Keratinocyte (primary cell): ENCODE measurements around the gene G6PD. TPM values are rescaled to one million over a fixed set of nuclear protein-coding genes. Genes with fewer than 3 reads are reported as not detected.
"Not testable (repeated sequence)": the region's sequence is repeated elsewhere in the genome, so short reads cannot be mapped to it uniquely, and the experiment has no call there.

Experiments used
- DNase-seq: peaks from one replicate; pipeline ENCODE4 v3.0.0-alpha.2; 2011; ENCODE audit warnings: low read depth, missing footprints, low spot score
- FAIRE-seq: peaks from 2 replicates; lab custom pipeline; 2011; peaks lifted over from hg19 to GRCh38; lab: Jason Lieb, UNC
- H2AFZ ChIP-seq: 2 replicates; pipeline ENCODE4 v1.6.0; 2012; ENCODE audit warnings: low read length, control low read depth, inconsistent platforms; ENCODE audit not compliant: control insufficient read depth
- H3K27ac ChIP-seq: 2 replicates; pipeline ENCODE4 v1.5.1; 2011; ENCODE audit warnings: low read length; ENCODE audit not compliant: control insufficient read depth, insufficient read depth
- H3K27me3 ChIP-seq: 3 replicates; pipeline ENCODE4 v1.6.0; 2011; ENCODE audit warnings: low read length; ENCODE audit not compliant: control insufficient read depth, insufficient read depth; ENCODE audit errors: extremely low read depth
- H3K36me3 ChIP-seq, 2 experiments: 2 replicates in 1 of 2; 3 replicates in 1 of 2; pipeline ENCODE4 v1.5.1; 2011; ENCODE audit warnings: low read length in 2 of 2, mild to moderate bottlenecking in 1 of 2; ENCODE audit not compliant: control insufficient read depth in 2 of 2, insufficient read depth in 2 of 2; ENCODE audit errors: extremely low read depth in 1 of 2
- H3K4me1 ChIP-seq: 3 replicates; pipeline ENCODE4 v1.5.1; 2011; ENCODE audit warnings: low read length; ENCODE audit not compliant: control insufficient read depth, insufficient read depth; ENCODE audit errors: extremely low read depth
- H3K4me2 ChIP-seq: 3 replicates; pipeline ENCODE4 v1.6.0; 2011; ENCODE audit warnings: low read depth, low read length; ENCODE audit not compliant: control insufficient read depth, insufficient read depth; ENCODE audit errors: extremely low read depth
- H3K4me3 ChIP-seq, 3 experiments: fragments of 200-600 bp in 1 of 3; sonication (generic) in 1 of 3; 2 replicates in 2 of 3; 3 replicates in 1 of 3; pipeline ENCODE4 v1.5.1; 2011 to 2016; ENCODE audit warnings: low read length in 3 of 3, mild to moderate bottlenecking in 3 of 3, control low read depth in 2 of 3, inconsistent platforms in 1 of 3, low read depth in 1 of 3, mixed read lengths in 1 of 3, mixed run types in 1 of 3, moderate library complexity in 1 of 3; ENCODE audit not compliant: control insufficient read depth in 2 of 3, insufficient read depth in 2 of 3; ENCODE audit errors: extremely low read depth in 1 of 3
- H3K79me2 ChIP-seq: 2 replicates; pipeline ENCODE4 v1.6.0; 2012; ENCODE audit warnings: low read length; ENCODE audit not compliant: control insufficient read depth, insufficient read depth
- H3K9ac ChIP-seq: 3 replicates; pipeline ENCODE4 v1.6.0; 2011; ENCODE audit warnings: low read length; ENCODE audit not compliant: control insufficient read depth, insufficient read depth; ENCODE audit errors: extremely low read depth
- H3K9me1 ChIP-seq: 3 replicates; pipeline ENCODE4 v1.6.0; 2011; ENCODE audit warnings: low read length; ENCODE audit not compliant: control insufficient read depth, insufficient read depth; ENCODE audit errors: extremely low read depth
- H3K9me3 ChIP-seq: 2 replicates; pipeline ENCODE4 v1.5.1; 2012; ENCODE audit warnings: low read depth, low read length; ENCODE audit not compliant: control insufficient read depth
- H4K20me1 ChIP-seq: 3 replicates; pipeline ENCODE4 v1.6.0; 2011; ENCODE audit warnings: low read length; ENCODE audit not compliant: control insufficient read depth, insufficient read depth; ENCODE audit errors: extremely low read depth
- EZH2 ChIP-seq: IDR thresholded peaks from one replicate; pipeline ENCODE4 v1.6.1; 2012; ENCODE audit warnings: inconsistent platforms, mild to moderate bottlenecking, low read length, moderate library complexity
- dilution Hi-C: fragments of 300-500 bp; cut with MboI; formaldehyde crosslinking; loops from one replicate; pipeline ENCODE4 v1.7.0; 2020; ENCODE audit warnings: low sequenced_read_pairs; ENCODE audit not compliant: extremely low pct_ligation_motif_present
- polyA plus RNA-seq, 5 experiments: library from polyadenylated mRNA; depleted of rRNA in 3 of 5; stranded (reverse) in 3 of 5; stranded (forward) in 1 of 5; unstranded in 1 of 5; fragments of >200 nt; gene quantifications; 1 replicate in 1 of 5; 2 replicates in 3 of 5; 3 replicates in 1 of 5; pipeline versions ENCODE4 v1.2.1 to v1.2.3, GENCODE V29; 2011 to 2012; ENCODE audit warnings: missing spikeins in 2 of 5, low read depth in 1 of 5, low replicate concordance in 1 of 5
- TF ChIP-seq, protein P1 (sequence below), 3 experiments: IDR thresholded peaks in 1 of 3; conservative IDR thresholded peaks in 1 of 3; optimal IDR thresholded peaks in 1 of 3; 2 replicates in 2 of 3; 3 replicates in 1 of 3; pipeline versions ENCODE3 to v1.5.1; 2011; ENCODE audit warnings: low read length in 3 of 3, mild to moderate bottlenecking in 3 of 3, moderate library complexity in 2 of 3, control low read depth in 1 of 3, inconsistent platforms in 1 of 3; ENCODE audit not compliant: insufficient read depth in 2 of 3; ENCODE audit errors: extremely low read depth in 1 of 3

The G6PD gene
- polyA plus RNA-seq, 1 donor (not counting 4 experiments of a cell fraction or from before 2014, with no cell fraction given) = 41.6 TPM

DNA sequence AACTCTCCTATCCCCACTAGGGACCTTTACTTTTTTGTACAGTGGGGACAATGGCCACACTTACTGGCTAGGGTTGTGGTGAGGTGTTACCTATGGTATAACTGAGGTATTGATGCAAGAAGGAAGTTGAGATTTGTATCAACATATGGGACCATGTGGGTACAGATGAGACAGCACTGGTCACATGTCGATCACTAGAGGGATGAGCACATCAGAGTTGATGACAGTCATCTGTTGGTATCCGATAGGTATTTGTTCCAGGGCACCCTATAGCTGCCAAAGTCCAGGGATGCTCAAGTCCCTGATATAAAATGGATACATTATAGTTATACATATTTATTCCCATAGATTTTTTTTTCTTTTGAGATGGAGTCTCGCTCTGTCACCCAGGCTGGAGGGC is 43.7 kb downstream of the G6PD start:
- Histone ChIP-seq H3K9me3 (peaks cover 3% of the 10 kb centered on the region), H2AFZ (no peak overlapping the region), H3K27me3 (no peaks in the 10 kb centered on the region), H3K79me2 (no peaks in the 10 kb centered on the region), H3K36me3 (no peaks in the 10 kb centered on the region), H3K27ac (no peak overlapping the region), H3K4me3 (no peak overlapping the region), H3K9me1 (no peaks in the 10 kb centered on the region), H3K9ac (no peak overlapping the region), H3K4me1 (no peaks in the 10 kb centered on the region), H4K20me1 (no peaks in the 10 kb centered on the region), H3K4me2 (no peak overlapping the region)
- dilution Hi-C loops = no loop called here
- TF ChIP-seq, protein P1, sequence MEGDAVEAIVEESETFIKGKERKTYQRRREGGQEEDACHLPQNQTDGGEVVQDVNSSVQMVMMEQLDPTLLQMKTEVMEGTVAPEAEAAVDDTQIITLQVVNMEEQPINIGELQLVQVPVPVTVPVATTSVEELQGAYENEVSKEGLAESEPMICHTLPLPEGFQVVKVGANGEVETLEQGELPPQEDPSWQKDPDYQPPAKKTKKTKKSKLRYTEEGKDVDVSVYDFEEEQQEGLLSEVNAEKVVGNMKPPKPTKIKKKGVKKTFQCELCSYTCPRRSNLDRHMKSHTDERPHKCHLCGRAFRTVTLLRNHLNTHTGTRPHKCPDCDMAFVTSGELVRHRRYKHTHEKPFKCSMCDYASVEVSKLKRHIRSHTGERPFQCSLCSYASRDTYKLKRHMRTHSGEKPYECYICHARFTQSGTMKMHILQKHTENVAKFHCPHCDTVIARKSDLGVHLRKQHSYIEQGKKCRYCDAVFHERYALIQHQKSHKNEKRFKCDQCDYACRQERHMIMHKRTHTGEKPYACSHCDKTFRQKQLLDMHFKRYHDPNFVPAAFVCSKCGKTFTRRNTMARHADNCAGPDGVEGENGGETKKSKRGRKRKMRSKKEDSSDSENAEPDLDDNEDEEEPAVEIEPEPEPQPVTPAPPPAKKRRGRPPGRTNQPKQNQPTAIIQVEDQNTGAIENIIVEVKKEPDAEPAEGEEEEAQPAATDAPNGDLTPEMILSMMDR (optimal IDR thresholded peaks at IDR 0.05 in 1 of 3, IDR thresholded peaks at IDR 0.05 in 1 of 3, conservative IDR thresholded peaks at IDR 0.05 in 1 of 3; ENCODE audit: extremely low read depth in 1 of 3, insufficient read depth in 2 of 3, low read length in 3 of 3) = no peak
- no peak for TF ChIP-seq EZH2
- DNase-seq = no peak
- FAIRE-seq = no peak

DNA sequence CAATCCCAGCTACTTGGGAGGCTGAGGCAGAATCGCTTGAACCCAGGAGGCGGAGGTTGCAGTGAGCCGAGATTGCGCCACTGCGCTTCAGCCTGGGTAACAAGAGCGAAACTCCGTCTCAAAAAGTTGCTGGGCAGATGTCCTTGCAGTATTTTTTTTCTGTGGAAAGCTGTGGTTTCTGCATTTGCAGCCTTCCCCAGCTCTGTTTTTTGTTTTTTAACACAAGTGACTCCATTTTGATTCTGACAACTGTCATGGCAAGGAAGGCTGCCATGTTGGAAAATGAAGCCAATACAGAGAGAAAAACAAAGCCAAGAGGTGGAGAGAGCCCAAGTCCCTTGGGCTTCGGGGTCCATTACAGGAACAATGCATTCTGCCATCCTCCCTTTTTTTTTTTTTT is 44.5 kb downstream of the G6PD start:
- no peak for FAIRE-seq

DNA sequence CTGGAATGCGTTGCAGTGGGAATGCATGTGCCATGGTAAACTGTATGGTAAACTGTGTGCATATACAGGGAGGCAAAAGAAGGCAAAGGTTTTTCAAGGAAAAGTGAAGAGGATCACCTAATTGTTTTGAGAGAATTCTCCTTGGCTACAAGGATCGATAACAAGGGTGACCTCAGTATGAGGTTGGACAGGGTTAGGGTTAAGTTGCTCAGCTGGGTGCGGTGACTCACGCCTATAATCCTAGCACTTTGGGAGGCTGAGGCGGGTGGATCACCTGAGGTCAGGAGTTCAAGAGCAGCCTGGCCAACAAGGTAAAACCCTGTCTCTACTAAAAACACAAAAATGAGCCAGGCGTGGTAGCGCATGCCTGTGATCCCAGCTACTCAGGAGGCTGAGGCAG is 45.2 kb downstream of the G6PD start:
- H3K9me1 ChIP-seq, H3K27ac ChIP-seq, H3K79me2 ChIP-seq, H2AFZ ChIP-seq, H3K4me2 ChIP-seq, FAIRE-seq, H3K9ac ChIP-seq, H3K4me3 ChIP-seq, H3K9me3 ChIP-seq, H4K20me1 ChIP-seq, DNase-seq, H3K27me3 ChIP-seq, H3K36me3 ChIP-seq, H3K4me1 ChIP-seq, dilution Hi-C loops: not testable (repeated sequence)

More for the DNA sequence above, 44.5 kb downstream of the G6PD start:
- no peaks in the 10 kb centered on the region for H4K20me1 ChIP-seq
- H3K4me1 ChIP-seq = peaks cover 2% of the 10 kb centered on the region
- H3K4me2 ChIP-seq = no peak overlapping the region
- H3K9me3 ChIP-seq = peaks cover 3% of the 10 kb centered on the region
- TF ChIP-seq, protein P1 (optimal IDR thresholded peaks at IDR 0.05 in 1 of 3, IDR thresholded peaks at IDR 0.05 in 1 of 3, conservative IDR thresholded peaks at IDR 0.05 in 1 of 3; ENCODE audit: extremely low read depth in 1 of 3, insufficient read depth in 2 of 3, low read length in 3 of 3) = no peak
- no peak for TF ChIP-seq EZH2
- no peak overlapping the region for H3K27ac ChIP-seq
- no peak for DNase-seq
- dilution Hi-C loops = no loop called here
- no peaks in the 10 kb centered on the region for H3K79me2 ChIP-seq
- no peak overlapping the region for H2AFZ ChIP-seq
- H3K27me3 ChIP-seq = no peaks in the 10 kb centered on the region
- no peak overlapping the region for H3K9ac ChIP-seq
- H3K4me3 ChIP-seq = no peak overlapping the region
- H3K36me3 ChIP-seq = no peaks in the 10 kb centered on the region
- H3K9me1 ChIP-seq = no peaks in the 10 kb centered on the region

DNA sequence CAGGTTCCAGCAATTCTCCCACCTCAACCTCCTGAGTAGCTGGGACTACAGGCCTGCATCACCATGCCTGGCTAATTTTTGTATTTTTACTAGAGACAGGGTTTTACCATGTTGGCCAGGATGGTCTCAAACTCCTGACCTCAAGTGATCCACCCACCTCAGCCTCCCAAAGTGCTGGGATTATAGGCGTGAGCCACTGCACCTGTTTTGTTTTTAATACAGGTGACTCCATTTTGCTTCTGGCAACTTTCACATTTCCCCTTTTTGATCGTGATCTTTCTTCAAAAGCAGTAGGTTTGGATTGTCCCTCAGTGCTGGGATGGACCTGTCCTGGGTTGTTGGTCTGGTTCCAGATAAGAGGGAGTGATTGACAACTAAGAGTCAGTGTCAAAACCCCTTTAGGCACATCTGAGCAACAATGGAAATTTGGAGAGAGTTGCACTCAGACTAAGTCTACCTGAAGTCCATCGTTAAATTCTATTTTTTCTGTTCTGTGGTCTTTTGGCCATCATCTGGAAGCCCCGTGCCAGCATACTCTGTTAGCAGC is 50.0 kb downstream of the G6PD start:
- H3K9me1 ChIP-seq, FAIRE-seq, H3K9me3 ChIP-seq, DNase-seq, H3K4me3 ChIP-seq, H3K79me2 ChIP-seq, H3K4me2 ChIP-seq, dilution Hi-C loops, H2AFZ ChIP-seq, H3K4me1 ChIP-seq, H4K20me1 ChIP-seq, H3K9ac ChIP-seq, H3K27ac ChIP-seq, H3K27me3 ChIP-seq, H3K36me3 ChIP-seq: not testable (repeated sequence)
